ENCODE results near the gene PPM1E.

PPM1E gene

DNA sequence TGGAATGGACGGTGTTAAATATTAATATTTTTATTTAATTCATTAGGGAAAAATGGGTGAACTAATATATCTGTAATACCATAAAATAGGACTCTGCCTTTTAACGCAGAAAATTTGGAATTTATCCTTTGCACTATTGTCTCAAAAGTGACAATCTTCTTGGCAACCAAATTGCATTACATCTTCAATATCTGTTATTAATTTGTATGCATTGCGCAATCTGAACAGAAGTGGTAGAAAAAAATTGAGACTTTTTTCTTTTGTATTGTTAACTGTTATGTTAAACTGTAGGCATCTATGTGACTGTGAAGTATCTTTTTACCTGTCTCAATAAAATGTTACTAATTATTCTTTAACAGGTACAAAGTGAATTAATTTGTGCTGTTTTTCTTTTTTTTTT is 55.6 kb downstream of the PPM1E start:
- no peak overlapping the region for H3K4me3 ChIP-seq (ENCODE audit: low read depth, low read length)
- H3K27ac ChIP-seq: no peak overlapping the region
- TF ChIP-seq, protein P1, sequence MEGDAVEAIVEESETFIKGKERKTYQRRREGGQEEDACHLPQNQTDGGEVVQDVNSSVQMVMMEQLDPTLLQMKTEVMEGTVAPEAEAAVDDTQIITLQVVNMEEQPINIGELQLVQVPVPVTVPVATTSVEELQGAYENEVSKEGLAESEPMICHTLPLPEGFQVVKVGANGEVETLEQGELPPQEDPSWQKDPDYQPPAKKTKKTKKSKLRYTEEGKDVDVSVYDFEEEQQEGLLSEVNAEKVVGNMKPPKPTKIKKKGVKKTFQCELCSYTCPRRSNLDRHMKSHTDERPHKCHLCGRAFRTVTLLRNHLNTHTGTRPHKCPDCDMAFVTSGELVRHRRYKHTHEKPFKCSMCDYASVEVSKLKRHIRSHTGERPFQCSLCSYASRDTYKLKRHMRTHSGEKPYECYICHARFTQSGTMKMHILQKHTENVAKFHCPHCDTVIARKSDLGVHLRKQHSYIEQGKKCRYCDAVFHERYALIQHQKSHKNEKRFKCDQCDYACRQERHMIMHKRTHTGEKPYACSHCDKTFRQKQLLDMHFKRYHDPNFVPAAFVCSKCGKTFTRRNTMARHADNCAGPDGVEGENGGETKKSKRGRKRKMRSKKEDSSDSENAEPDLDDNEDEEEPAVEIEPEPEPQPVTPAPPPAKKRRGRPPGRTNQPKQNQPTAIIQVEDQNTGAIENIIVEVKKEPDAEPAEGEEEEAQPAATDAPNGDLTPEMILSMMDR (IDR thresholded peaks at IDR 0.05; ENCODE audit: low read depth, low read length): no peak
- H3K9me3 ChIP-seq (ENCODE audit: severe bottlenecking): no peaks in the 10 kb centered on the region
- H3K36me3 ChIP-seq: no peaks in the 10 kb centered on the region; the same call in none of the 2 replicates
- DNase-seq: no peak
- H3K27me3 ChIP-seq (ENCODE audit: insufficient read depth, low read depth, severe bottlenecking): no peaks in the 10 kb centered on the region

DNA sequence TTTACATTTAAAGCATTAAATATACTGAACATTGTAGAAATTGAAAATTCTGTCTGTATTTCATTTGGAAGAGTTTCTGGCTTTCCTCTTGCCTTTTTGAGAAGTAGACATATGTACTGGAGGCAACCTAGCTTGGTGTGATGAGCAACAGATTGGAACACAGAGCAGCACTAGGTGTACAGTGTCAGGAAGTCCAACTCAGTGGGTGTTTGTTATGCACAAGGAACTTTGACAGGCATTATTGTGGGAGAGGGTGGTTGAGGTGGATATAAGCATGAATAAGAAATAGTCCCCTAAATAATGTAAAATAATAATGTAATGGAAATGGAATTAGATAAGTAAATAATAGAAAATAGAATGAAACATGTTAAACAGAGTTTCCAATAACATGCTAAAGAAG is 58.1 kb downstream of the PPM1E start:
- Histone ChIP-seq H3K36me3 (no peaks in the 10 kb centered on the region; the same call in none of the 2 replicates), H3K27ac (no peak overlapping the region)

DNA sequence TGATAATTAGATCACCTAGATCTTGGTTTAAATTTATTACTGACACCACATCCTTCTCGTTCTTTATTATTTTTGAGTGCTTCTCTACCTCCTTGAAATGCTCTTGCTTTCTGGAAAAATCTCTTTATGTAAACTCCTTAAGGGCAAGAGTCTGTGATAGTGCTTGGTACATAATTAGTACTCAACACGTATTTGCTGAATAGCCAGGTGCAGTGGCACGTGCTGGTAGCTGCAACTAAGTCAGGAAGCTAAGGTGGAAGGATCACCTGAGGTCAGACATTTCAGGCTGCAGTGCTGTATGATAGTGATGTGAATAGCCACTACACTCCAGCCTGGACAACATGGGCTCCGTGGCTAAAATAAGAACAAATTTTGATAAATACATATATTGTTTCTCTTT is 63.0 kb downstream of the PPM1E start:
- Histone ChIP-seq H3K27ac (no peak overlapping the region), H3K4me3 (ENCODE audit: low read depth, low read length) (no peak overlapping the region), H3K9me3 (ENCODE audit: severe bottlenecking) (no peaks in the 10 kb centered on the region), H3K36me3 (no peaks in the 10 kb centered on the region), H3K27me3 (ENCODE audit: insufficient read depth, low read depth, severe bottlenecking) (no peaks in the 10 kb centered on the region)
- TF ChIP-seq, protein P1 (IDR thresholded peaks at IDR 0.05; ENCODE audit: low read depth, low read length): no peak
- no peak for DNase-seq

More for the DNA sequence above, 58.1 kb downstream of the PPM1E start:
- no peaks in the 10 kb centered on the region for H3K27me3 ChIP-seq (ENCODE audit: insufficient read depth, low read depth, severe bottlenecking)
- H3K9me3 ChIP-seq (ENCODE audit: severe bottlenecking): no peaks in the 10 kb centered on the region
- no peak overlapping the region for H3K4me3 ChIP-seq (ENCODE audit: low read depth, low read length)
- DNase-seq: no peak
- TF ChIP-seq, protein P1 (IDR thresholded peaks at IDR 0.05; ENCODE audit: low read depth, low read length): no peak

DNA sequence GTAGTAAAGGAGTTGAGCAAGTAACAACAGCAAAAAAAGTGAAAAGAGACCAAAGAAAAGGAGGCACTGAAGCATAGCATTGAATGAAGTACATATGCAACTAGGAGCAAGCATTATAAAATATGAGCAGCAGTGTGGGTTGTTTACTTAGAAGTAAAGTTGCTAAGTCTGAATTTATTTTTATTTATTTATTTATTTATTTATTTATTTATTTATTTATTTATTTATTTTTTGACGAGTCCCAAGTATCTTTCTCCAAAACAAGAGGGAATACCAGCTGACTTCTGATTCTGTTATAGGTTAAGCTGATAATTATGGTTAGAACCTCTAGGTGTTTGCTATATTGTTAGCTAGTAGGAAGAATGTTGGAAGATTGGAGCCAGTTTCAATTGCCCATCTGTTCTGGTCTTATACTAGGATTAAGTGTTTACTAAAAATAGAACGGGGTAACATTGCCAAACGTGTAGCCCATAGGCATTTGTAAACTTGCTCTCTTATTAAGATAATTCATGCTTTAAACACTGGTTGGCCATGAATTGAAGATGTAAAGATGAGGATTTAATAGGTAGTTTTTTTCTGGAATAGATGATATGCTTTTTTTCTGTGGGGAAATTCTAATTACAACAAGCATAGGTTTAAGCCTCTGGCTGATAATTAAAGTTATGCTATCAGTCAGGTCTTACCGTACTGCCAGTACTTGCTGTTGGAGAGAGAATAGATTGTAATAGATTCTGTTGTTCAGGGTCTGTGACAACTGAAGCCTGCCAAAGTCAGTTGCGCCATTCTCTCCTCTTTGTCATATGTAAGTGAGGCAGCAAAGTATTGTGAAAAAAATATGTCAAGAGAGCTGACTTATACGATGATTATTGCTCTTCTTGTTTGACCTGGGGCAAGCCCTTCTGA is 66.7 kb downstream of the PPM1E start:
- TF ChIP-seq, protein P1 (IDR thresholded peaks at IDR 0.05; ENCODE audit: low read depth, low read length): no peak
- H3K27me3 ChIP-seq (ENCODE audit: insufficient read depth, low read depth, severe bottlenecking): no peaks in the 10 kb centered on the region
- H3K36me3 ChIP-seq: no peaks in the 10 kb centered on the region
- DNase-seq: peak; percentile 33
- H3K27ac ChIP-seq: peak overlapping the region; percentile 85
- H3K9me3 ChIP-seq (ENCODE audit: severe bottlenecking): no peaks in the 10 kb centered on the region
- H3K4me3 ChIP-seq (ENCODE audit: low read depth, low read length): peak overlapping the region; percentile 36

DNA sequence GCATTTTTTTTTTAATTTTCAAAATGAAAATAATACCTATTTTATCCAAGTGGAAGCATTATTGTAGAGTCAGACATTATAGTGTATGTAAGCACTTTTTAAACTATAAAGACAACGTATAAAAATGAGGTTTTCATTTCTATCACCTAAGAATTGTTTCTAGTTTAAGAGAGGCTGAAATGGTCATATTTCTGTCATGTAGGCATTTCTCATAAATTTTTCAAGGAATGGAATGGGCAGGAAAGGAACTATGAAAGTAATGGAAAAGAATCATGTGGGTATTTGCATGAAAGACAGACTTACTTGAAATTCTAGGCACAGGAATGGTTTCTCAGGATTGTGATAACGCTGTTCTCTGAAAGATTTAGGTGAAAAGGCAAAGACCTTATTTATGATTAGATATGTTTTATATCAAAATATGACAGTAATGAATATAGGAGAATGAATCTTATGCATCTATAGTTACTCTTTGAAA is 67.4 kb downstream of the PPM1E start:
- no peaks in the 10 kb centered on the region for H3K9me3 ChIP-seq (ENCODE audit: severe bottlenecking)
- no peak for DNase-seq
- H3K36me3 ChIP-seq: no peaks in the 10 kb centered on the region
- no peaks in the 10 kb centered on the region for H3K27me3 ChIP-seq (ENCODE audit: insufficient read depth, low read depth, severe bottlenecking)
- peak overlapping the region; percentile 85 for H3K27ac ChIP-seq
- H3K4me3 ChIP-seq (ENCODE audit: low read depth, low read length): peak overlapping the region; percentile 36
- TF ChIP-seq, protein P1 (IDR thresholded peaks at IDR 0.05; ENCODE audit: low read depth, low read length): no peak
